Lung (tissue), 12 donors: ENCODE data around the gene CES4A. TPM values are rescaled to one million over a fixed set of nuclear protein-coding genes. Genes with fewer than 3 reads are reported as not detected.
A peak's percentile ranks its signal among the peaks of the same experiment; 100 is the strongest.

Source experiments
- ATAC-seq: fragments of 200-7000 bp; cut with Tn5 transposase; one replicate; pipeline ENCODE4 v1.9.1; 2020; ENCODE audit warnings: moderate number of reproducible peaks; ENCODE audit not compliant: insufficient read depth, low FRiP score
- DNase-seq, 3 donors: peaks; one replicate each; pipeline ENCODE4 v3.0.0-alpha.2; 2013 to 2017
- H3K27ac ChIP-seq, 2 donors: one replicate each; pipeline ENCODE4 v1.5.1; 2013; ENCODE audit warnings: mild to moderate bottlenecking in 2 of 2, moderate library complexity in 2 of 2, control low read depth in 1 of 2, inconsistent platforms in 1 of 2, low read depth in 1 of 2, low read length in 1 of 2
- H3K27me3 ChIP-seq, 3 donors: one replicate each; pipeline ENCODE4 v1.5.1; 2013; ENCODE audit warnings: low read length in 2 of 3; ENCODE audit not compliant: control insufficient read depth in 3 of 3, insufficient read depth in 3 of 3
- H3K36me3 ChIP-seq, 4 donors: one replicate each; pipeline ENCODE4 v1.5.1; 2013; ENCODE audit warnings: low read length in 4 of 4, mild to moderate bottlenecking in 1 of 4, moderate library complexity in 1 of 4; ENCODE audit not compliant: control insufficient read depth in 4 of 4, insufficient read depth in 4 of 4
- H3K4me1 ChIP-seq, 5 donors: one replicate each; pipeline ENCODE4 v1.5.1; 2013; ENCODE audit warnings: low read length in 5 of 5, mild to moderate bottlenecking in 2 of 5, moderate library complexity in 1 of 5; ENCODE audit not compliant: control insufficient read depth in 5 of 5, insufficient read depth in 5 of 5
- H3K4me3 ChIP-seq: one replicate; pipeline ENCODE4 v1.5.1; 2013; ENCODE audit warnings: mild to moderate bottlenecking, control low read depth, moderate library complexity
- H3K9ac ChIP-seq, 2 donors: one replicate each; pipeline ENCODE4 v1.5.1; 2013; ENCODE audit warnings: low read length in 2 of 2, control low read depth in 1 of 2; ENCODE audit not compliant: insufficient read depth in 1 of 2
- H3K9me3 ChIP-seq, 4 donors: one replicate each; pipeline ENCODE4 v1.5.1; 2013; ENCODE audit warnings: low read length in 3 of 4, mild to moderate bottlenecking in 1 of 4, moderate library complexity in 1 of 4; ENCODE audit not compliant: control insufficient read depth in 4 of 4, insufficient read depth in 3 of 4
- CTCF ChIP-seq: IDR thresholded peaks from 2 replicates; pipeline ENCODE4 v1.5.1; 2012; ENCODE audit warnings: mild to moderate bottlenecking; ENCODE audit errors: control extremely low read depth, extremely low read depth
- WGBS, 2 donors: extraction: QIAGEN DNeasy Blood & Tissue Kit; methylation state at CpG; one replicate each; pipeline ENCODE4 v1.1.7; 2013; 5-methylcytosine and 5-hydroxymethylcytosine counted together
- polyA plus RNA-seq, 2 donors: library from polyadenylated mRNA; stranded (reverse); fragments of 200-250 nt; gene quantifications; one replicate each; pipeline ENCODE4 v1.2.1, GENCODE V29; 2013
- total RNA-seq, 2 donors: library from RNA; depleted of rRNA in 1 of 2; stranded (reverse); fragments of >200 nt in 1 of 2; gene quantifications; one replicate each; pipeline ENCODE4 v1.2.1, GENCODE V29; 2014 to 2021
- donor health status: control.
- donor health status: control.
- donor health status: Bipolar disorder and iron deficiency.
- donor health status: healthy.
- donor health status: DM: yes; HTN: yes; CAD: no.

The CES4A gene
- total and polyA plus RNA-seq, 4 donors: 8.0 to 29.8 (median 13.6) TPM

- peak; percentile 34 to 57 (median 54) for DNase-seq
- H3K36me3 ChIP-seq: no peaks in the 10 kb centered on the region
- WGBS, 2 donors: 72 to 74% methylated on average over 16 of the region's 16 CpGs
- H3K4me1 ChIP-seq: peaks cover 0 to 7% (median 0%) of the 10 kb centered on the region in 5 donors
- H3K9me3 ChIP-seq: no peaks in the 10 kb centered on the region
- H3K27ac ChIP-seq: no peak within 1 kb of the TSS
- no peaks in the 10 kb centered on the region for H3K27me3 ChIP-seq
- H3K4me3 ChIP-seq: no peak within 1 kb of the TSS
- peak; percentile 66 for ATAC-seq
- no peak within 1 kb of the TSS for H3K9ac ChIP-seq
- TF ChIP-seq CTCF: peak; percentile 11
These were observed 27.2 kb upstream of the CES4A start, which contains the start of gene CES3 for GRCh38 chr16:66961065-66961744. Gene CES3, plus strand, starts transcription at chr16:66961266. Its CDS starts 42 bp downstream, at chr16:66961308.

- WGBS, 2 donors: 22 to 27% methylated on average over 5 of the region's 5 CpGs
- no peak overlapping the region for H3K27ac ChIP-seq
- H3K9me3 ChIP-seq: no peaks in the 10 kb centered on the region
- ATAC-seq (peak; percentile 39), DNase-seq (no peak)
- H3K9ac ChIP-seq: no peak overlapping the region
- peaks cover 0 to 7% (median 0%) of the 10 kb centered on the region in 5 donors for H3K4me1 ChIP-seq
- H3K36me3 ChIP-seq: no peaks in the 10 kb centered on the region
- H3K4me3 ChIP-seq: no peak overlapping the region
- TF ChIP-seq CTCF: no peak
- H3K27me3 ChIP-seq: no peaks in the 10 kb centered on the region
These were observed 26.5 kb upstream of the CES4A start for GRCh38 chr16:66961914-66962313.

- H3K9ac ChIP-seq: no peak overlapping the region
- ATAC-seq: no peak
These were observed 24.3 kb upstream of the CES4A start for GRCh38 chr16:66964049-66964448.

More at GRCh38 chr16:66964049-66964448, 24.3 kb upstream of the CES4A start:
- no peak for DNase-seq
- TF ChIP-seq CTCF: no peak
- no peaks in the 10 kb centered on the region for H3K36me3 ChIP-seq
- no peaks in the 10 kb centered on the region for H3K27me3 ChIP-seq
- H3K27ac ChIP-seq: no peak overlapping the region
- no peaks in the 10 kb centered on the region for H3K9me3 ChIP-seq
- WGBS, 2 donors: 75 to 79% methylated on average over 6 of the region's 6 CpGs
- no peak overlapping the region for H3K4me3 ChIP-seq
- H3K4me1 ChIP-seq: peaks cover 0 to 7% (median 0%) of the 10 kb centered on the region in 5 donors
